Measurements from ENCODE around the gene MCHR2.
A peak's percentile ranks its signal among the peaks of the same experiment; 100 is the strongest.

Gene MCHR2

GRCh38 chr6:99905209-99906106 is 88.6 kb downstream of the MCHR2 start:
- TF ChIP-seq CTCF (IDR thresholded peaks at IDR 0.05) (peak; percentile 88), ZFX (IDR thresholded peaks at IDR 0.05; ENCODE audit: borderline replicate concordance) (no peak)
- no peak overlapping the region for H3K27ac ChIP-seq

GRCh38 chr6:99901596-99902384 is 92.2 kb downstream of the MCHR2 start:
- TF ChIP-seq CTCF (IDR thresholded peaks at IDR 0.05), result no peak
- no peak for TF ChIP-seq ZFX (IDR thresholded peaks at IDR 0.05; ENCODE audit: borderline replicate concordance)
- H3K27ac ChIP-seq, result no peak overlapping the region

- TF ChIP-seq CTCF (IDR thresholded peaks at IDR 0.05) (no peak), ZFX (IDR thresholded peaks at IDR 0.05; ENCODE audit: borderline replicate concordance) (no peak)
- no peak overlapping the region for H3K27ac ChIP-seq
Measured at GRCh38 chr6:99894815-99895214, 99.2 kb downstream of the MCHR2 start.

- H3K27ac ChIP-seq, result no peak overlapping the region
- TF ChIP-seq CTCF (IDR thresholded peaks at IDR 0.05) (no peak), ZFX (IDR thresholded peaks at IDR 0.05; ENCODE audit: borderline replicate concordance) (no peak)
Measured at GRCh38 chr6:99887066-99887465, 107.0 kb downstream of the MCHR2 start.

- no peak overlapping the region for H3K27ac ChIP-seq
- TF ChIP-seq ZFX (IDR thresholded peaks at IDR 0.05; ENCODE audit: borderline replicate concordance) (no peak), CTCF (IDR thresholded peaks at IDR 0.05) (no peak)
Measured at GRCh38 chr6:99885051-99885450, 109.0 kb downstream of the MCHR2 start.

- H3K27ac ChIP-seq, result no peak overlapping the region
- TF ChIP-seq CTCF (IDR thresholded peaks at IDR 0.05), result no peak
- no peak for TF ChIP-seq ZFX (IDR thresholded peaks at IDR 0.05; ENCODE audit: borderline replicate concordance)
Measured at GRCh38 chr6:99882128-99882702, 111.8 kb downstream of the MCHR2 start.
